Measurements from ENCODE around the gene ZSWIM7.

DNA sequence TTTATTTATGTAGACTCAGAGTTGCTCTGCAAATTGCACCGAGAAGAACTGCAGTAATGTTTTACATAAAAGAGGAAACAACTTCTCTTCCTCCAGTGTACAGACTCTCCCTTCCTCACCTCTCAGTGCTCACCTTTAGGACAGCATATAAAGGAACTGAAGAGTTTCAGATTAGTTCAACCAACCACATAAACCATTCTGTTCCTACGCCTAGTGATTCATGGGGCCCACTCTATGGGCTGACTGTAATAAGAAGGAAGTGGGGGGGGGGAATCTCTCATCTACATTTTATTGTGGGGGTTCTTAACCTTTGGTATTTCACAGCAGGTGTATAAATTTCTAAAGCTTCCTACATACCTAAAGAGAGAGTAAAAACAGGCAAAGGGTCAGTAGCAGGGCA is 18.3 kb downstream of the ZSWIM7 start:
- TF ChIP-seq, protein P1, sequence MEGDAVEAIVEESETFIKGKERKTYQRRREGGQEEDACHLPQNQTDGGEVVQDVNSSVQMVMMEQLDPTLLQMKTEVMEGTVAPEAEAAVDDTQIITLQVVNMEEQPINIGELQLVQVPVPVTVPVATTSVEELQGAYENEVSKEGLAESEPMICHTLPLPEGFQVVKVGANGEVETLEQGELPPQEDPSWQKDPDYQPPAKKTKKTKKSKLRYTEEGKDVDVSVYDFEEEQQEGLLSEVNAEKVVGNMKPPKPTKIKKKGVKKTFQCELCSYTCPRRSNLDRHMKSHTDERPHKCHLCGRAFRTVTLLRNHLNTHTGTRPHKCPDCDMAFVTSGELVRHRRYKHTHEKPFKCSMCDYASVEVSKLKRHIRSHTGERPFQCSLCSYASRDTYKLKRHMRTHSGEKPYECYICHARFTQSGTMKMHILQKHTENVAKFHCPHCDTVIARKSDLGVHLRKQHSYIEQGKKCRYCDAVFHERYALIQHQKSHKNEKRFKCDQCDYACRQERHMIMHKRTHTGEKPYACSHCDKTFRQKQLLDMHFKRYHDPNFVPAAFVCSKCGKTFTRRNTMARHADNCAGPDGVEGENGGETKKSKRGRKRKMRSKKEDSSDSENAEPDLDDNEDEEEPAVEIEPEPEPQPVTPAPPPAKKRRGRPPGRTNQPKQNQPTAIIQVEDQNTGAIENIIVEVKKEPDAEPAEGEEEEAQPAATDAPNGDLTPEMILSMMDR (IDR thresholded peaks at IDR 0.05) = no peak
- no peak for TF ChIP-seq POLR2A (IDR thresholded peaks at IDR 0.05)

Data from heart left ventricle (tissue), 13 donors.